Kasumi-1 (cell line): Measurements from ENCODE around the gene ZBED6.
A peak's percentile ranks its signal among the peaks of the same experiment; 100 is the strongest.
"Not testable (repeated sequence)": the region's sequence is repeated elsewhere in the genome, so short reads cannot be mapped to it uniquely, and the experiment has no call there.

Experiments
- DNase-seq, 2 experiments: peaks; one replicate each; lab custom pipeline; 2025; lab: John Stamatoyannopoulos, UW

The ZBED6 gene

GRCh38 chr1:203781962-203782361 is 13.5 kb upstream of the ZBED6 start:
- DNase-seq = no peak

GRCh38 chr1:203789966-203790365 is 5.5 kb upstream of the ZBED6 start:
- DNase-seq = no peak

- no peak for DNase-seq
Observed at GRCh38 chr1:203791498-203791897, 3.9 kb upstream of the ZBED6 start.

- DNase-seq = no peak
Observed at GRCh38 chr1:203792486-203792885, 2.9 kb upstream of the ZBED6 start.

- not testable (repeated sequence) for DNase-seq
Observed at GRCh38 chr1:203793561-203793960, 1.9 kb upstream of the ZBED6 start.

- no peak for DNase-seq
Observed at GRCh38 chr1:203794764-203795440, 521 bp upstream of the ZBED6 start.

GRCh38 chr1:203796236-203796605 is 798 bp downstream of the ZBED6 start:
- DNase-seq = peak; percentile 43 to 44

- DNase-seq = no peak
Observed at GRCh38 chr1:203797216-203797615, 1.8 kb downstream of the ZBED6 start.

- no peak for DNase-seq
Observed at GRCh38 chr1:203797948-203798655, 2.7 kb downstream of the ZBED6 start.

GRCh38 chr1:203799157-203799556 is 3.7 kb downstream of the ZBED6 start:
- no peak for DNase-seq

- DNase-seq = no peak
Observed at GRCh38 chr1:203799971-203800370, 4.5 kb downstream of the ZBED6 start.

- no peak for DNase-seq
Observed at GRCh38 chr1:203805689-203806088, 10.3 kb downstream of the ZBED6 start.

- no peak for DNase-seq
Observed at GRCh38 chr1:203807196-203807595, 11.8 kb downstream of the ZBED6 start.

- no peak for DNase-seq
Observed at GRCh38 chr1:203813581-203814341, 18.3 kb downstream of the ZBED6 start.

GRCh38 chr1:203818399-203818798 is 23.0 kb downstream of the ZBED6 start:
- no peak for DNase-seq

- DNase-seq = no peak
Observed at GRCh38 chr1:203823306-203823705, 27.9 kb downstream of the ZBED6 start.

- no peak for DNase-seq
Observed at GRCh38 chr1:203826175-203826574, 30.8 kb downstream of the ZBED6 start.

- DNase-seq = no peak
Observed at GRCh38 chr1:203828002-203828401, 32.6 kb downstream of the ZBED6 start.

- DNase-seq = no peak
Observed at GRCh38 chr1:203828503-203828902, 33.1 kb downstream of the ZBED6 start.

GRCh38 chr1:203829247-203829646 is 33.8 kb downstream of the ZBED6 start:
- not testable (repeated sequence) for DNase-seq

GRCh38 chr1:203835476-203835875 is 40.1 kb downstream of the ZBED6 start:
- DNase-seq = no peak

GRCh38 chr1:203839081-203839480 is 43.7 kb downstream of the ZBED6 start:
- no peak for DNase-seq

- no peak for DNase-seq
Observed at GRCh38 chr1:203840208-203840808, 44.9 kb downstream of the ZBED6 start.
